ENCODE data around the gene RBM10. TPM values are rescaled to one million over a fixed set of nuclear protein-coding genes. Genes with fewer than 3 reads are reported as not detected.

RBM10 gene
- total RNA-seq, 1 experiment from 2014 or later, result 56.9 TPM

- H3K9me3 ChIP-seq (ENCODE audit: control insufficient read depth in 1 of 2, insufficient read depth in 1 of 2, low read depth in 1 of 2, low read length in 2 of 2), result no peaks in the 10 kb centered on the region
- intact Hi-C loops (cut with micrococcal nuclease), result loop anchor here (10.0 kb wide), 1 partner anchor 557 kb away; no protein-coding TSS in a partner anchor
- peaks cover 16 to 41% of the 10 kb centered on the region in 2 experiments; a peak in 3 of 4 replicates for H3K36me3 ChIP-seq (ENCODE audit: control insufficient read depth in 1 of 2, insufficient read depth in 2 of 2, low read length in 2 of 2)
- H3K4me1 ChIP-seq (ENCODE audit: control insufficient read depth in 1 of 2, insufficient read depth in 2 of 2, low read length in 2 of 2), result peaks cover 2 to 10% of the 10 kb centered on the region in 2 experiments; a peak in 1 of 4 replicates
- H3K4me3 ChIP-seq (replicated peaks in 1 of 2; ENCODE audit: low read depth in 1 of 2, low read length in 2 of 2), result no peak overlapping the region
- no peak overlapping the region for H3K27ac ChIP-seq (ENCODE audit: low read depth, low read length)
- H2AFZ ChIP-seq (ENCODE audit: low read depth, low read length, poor library complexity, severe bottlenecking), result no peak overlapping the region
- POLR2A ChIA-PET, result no interaction called here
- no peaks in the 10 kb centered on the region for H4K20me1 ChIP-seq (ENCODE audit: insufficient read depth)
- CTCF ChIA-PET, result no interaction called here
- H3K9ac ChIP-seq (ENCODE audit: low read length), result no peak overlapping the region
- ATAC-seq (no peak), DNase-seq (ENCODE audit: low read depth, low spot score) (no peak)
- TF ChIP-seq POLR2AphosphoS5 (IDR thresholded peaks at IDR 0.05; ENCODE audit: low read depth, low read length) (no peak), EGR1 (IDR thresholded peaks at IDR 0.05; ENCODE audit: low read depth) (no peak), SP1 (IDR thresholded peaks at IDR 0.05; ENCODE audit: low read depth) (no peak), RAD21 (IDR thresholded peaks at IDR 0.05; ENCODE audit: low read depth) (no peak), ATF3 (IDR thresholded peaks at IDR 0.05) (no peak), EZH2 (IDR thresholded peaks at IDR 0.05) (no peak), ZNF274 (IDR thresholded peaks at IDR 0.05; ENCODE audit: low read depth, low read length) (no peak), SIN3A (IDR thresholded peaks at IDR 0.05; ENCODE audit: low read depth) (no peak), JUND (IDR thresholded peaks at IDR 0.05) (no peak), MAX (IDR thresholded peaks at IDR 0.05) (no peak), EZH2phosphoT487 (IDR thresholded peaks at IDR 0.05; ENCODE audit: borderline replicate concordance) (no peak), YY1 (IDR thresholded peaks at IDR 0.05; ENCODE audit: extremely low read depth, insufficient replicate concordance, low read depth, low read length) (no peak), TCF7L2 (IDR thresholded peaks at IDR 0.05; ENCODE audit: borderline replicate concordance, extremely low read depth, insufficient read depth, insufficient read length) (no peak), CEBPB (IDR thresholded peaks at IDR 0.05; ENCODE audit: low read depth) (no peak), CTCF (IDR thresholded peaks at IDR 0.05 in 2 of 3, conservative IDR thresholded peaks at IDR 0.05 in 1 of 3; ENCODE audit: borderline replicate concordance in 1 of 3, insufficient read depth in 1 of 3, low read depth in 2 of 3, low read length in 2 of 3) (no peak), ZFX (IDR thresholded peaks at IDR 0.05) (no peak), FOSL1 (IDR thresholded peaks at IDR 0.05; ENCODE audit: low read depth) (no peak), SRF (IDR thresholded peaks at IDR 0.05; ENCODE audit: low read depth) (no peak)
- TF ChIP-seq, protein P1, sequence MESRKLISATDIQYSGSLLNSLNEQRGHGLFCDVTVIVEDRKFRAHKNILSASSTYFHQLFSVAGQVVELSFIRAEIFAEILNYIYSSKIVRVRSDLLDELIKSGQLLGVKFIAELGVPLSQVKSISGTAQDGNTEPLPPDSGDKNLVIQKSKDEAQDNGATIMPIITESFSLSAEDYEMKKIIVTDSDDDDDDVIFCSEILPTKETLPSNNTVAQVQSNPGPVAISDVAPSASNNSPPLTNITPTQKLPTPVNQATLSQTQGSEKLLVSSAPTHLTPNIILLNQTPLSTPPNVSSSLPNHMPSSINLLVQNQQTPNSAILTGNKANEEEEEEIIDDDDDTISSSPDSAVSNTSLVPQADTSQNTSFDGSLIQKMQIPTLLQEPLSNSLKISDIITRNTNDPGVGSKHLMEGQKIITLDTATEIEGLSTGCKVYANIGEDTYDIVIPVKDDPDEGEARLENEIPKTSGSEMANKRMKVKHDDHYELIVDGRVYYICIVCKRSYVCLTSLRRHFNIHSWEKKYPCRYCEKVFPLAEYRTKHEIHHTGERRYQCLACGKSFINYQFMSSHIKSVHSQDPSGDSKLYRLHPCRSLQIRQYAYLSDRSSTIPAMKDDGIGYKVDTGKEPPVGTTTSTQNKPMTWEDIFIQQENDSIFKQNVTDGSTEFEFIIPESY (IDR thresholded peaks at IDR 0.05; ENCODE audit: extremely low read depth, insufficient replicate concordance, low read length), result no peak
- TF ChIP-seq, protein P2, sequence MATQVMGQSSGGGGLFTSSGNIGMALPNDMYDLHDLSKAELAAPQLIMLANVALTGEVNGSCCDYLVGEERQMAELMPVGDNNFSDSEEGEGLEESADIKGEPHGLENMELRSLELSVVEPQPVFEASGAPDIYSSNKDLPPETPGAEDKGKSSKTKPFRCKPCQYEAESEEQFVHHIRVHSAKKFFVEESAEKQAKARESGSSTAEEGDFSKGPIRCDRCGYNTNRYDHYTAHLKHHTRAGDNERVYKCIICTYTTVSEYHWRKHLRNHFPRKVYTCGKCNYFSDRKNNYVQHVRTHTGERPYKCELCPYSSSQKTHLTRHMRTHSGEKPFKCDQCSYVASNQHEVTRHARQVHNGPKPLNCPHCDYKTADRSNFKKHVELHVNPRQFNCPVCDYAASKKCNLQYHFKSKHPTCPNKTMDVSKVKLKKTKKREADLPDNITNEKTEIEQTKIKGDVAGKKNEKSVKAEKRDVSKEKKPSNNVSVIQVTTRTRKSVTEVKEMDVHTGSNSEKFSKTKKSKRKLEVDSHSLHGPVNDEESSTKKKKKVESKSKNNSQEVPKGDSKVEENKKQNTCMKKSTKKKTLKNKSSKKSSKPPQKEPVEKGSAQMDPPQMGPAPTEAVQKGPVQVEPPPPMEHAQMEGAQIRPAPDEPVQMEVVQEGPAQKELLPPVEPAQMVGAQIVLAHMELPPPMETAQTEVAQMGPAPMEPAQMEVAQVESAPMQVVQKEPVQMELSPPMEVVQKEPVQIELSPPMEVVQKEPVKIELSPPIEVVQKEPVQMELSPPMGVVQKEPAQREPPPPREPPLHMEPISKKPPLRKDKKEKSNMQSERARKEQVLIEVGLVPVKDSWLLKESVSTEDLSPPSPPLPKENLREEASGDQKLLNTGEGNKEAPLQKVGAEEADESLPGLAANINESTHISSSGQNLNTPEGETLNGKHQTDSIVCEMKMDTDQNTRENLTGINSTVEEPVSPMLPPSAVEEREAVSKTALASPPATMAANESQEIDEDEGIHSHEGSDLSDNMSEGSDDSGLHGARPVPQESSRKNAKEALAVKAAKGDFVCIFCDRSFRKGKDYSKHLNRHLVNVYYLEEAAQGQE (IDR thresholded peaks at IDR 0.05; ENCODE audit: low read depth), result no peak
- BruUV-seq (replicated peaks), result no TSS peak
- no peak overlapping the region for H3K4me2 ChIP-seq (ENCODE audit: low read length)
- RAD21 ChIA-PET (ENCODE audit: low non-redundant PET in 1 of 2, low total read pairs in 2 of 2, uncharacterized antibody in 2 of 2, unreplicated experiment in 2 of 2), result interaction anchor here in 1 of 2 experiments (0.5 kb wide), 1 partner anchor 326 kb away, joined by 5 read pairs; no protein-coding TSS in a partner anchor
- H3K79me2 ChIP-seq (ENCODE audit: insufficient read depth, low read length), result peaks cover 74% of the 10 kb centered on the region
- H3K9me2 ChIP-seq (ENCODE audit: insufficient read depth), result no peaks in the 10 kb centered on the region
- no peaks in the 10 kb centered on the region for H3K27me3 ChIP-seq (ENCODE audit: insufficient read depth, low read length)
These were observed 53.1 kb downstream of the RBM10 start for GRCh38 chrX:47198026-47198686.
